Ovary (tissue), 10 donors: ENCODE measurements around the gene GAS5. TPM values are rescaled to one million over a fixed set of nuclear protein-coding genes. Genes with fewer than 3 reads are reported as not detected.
A peak's percentile ranks its signal among the peaks of the same experiment; 100 is the strongest.

Source experiments
- DNase-seq, 5 donors: peaks; one replicate each; pipeline ENCODE4 v3.0.0-alpha.2; 2019 to 2020
- H3K27ac ChIP-seq, 2 donors: fragments of 200-600 bp; one replicate each; pipeline versions ENCODE4 v1.5.1 to v1.8.0; 2019 to 2022
- H3K27me3 ChIP-seq: fragments of 200-600 bp; one replicate; pipeline ENCODE4 v1.8.0; 2022
- H3K36me3 ChIP-seq: fragments of 200-600 bp; sonication (generic); one replicate; pipeline ENCODE4 v1.5.1; 2019
- H3K4me1 ChIP-seq: one replicate; pipeline ENCODE4 v1.8.1; 2013; ENCODE audit warnings: mild to moderate bottlenecking, moderate library complexity; ENCODE audit not compliant: insufficient read depth
- H3K4me3 ChIP-seq: fragments of 200-600 bp; sonication (generic); one replicate; pipeline ENCODE4 v1.5.1; 2017
- H3K9me3 ChIP-seq, 2 donors: fragments of 200-600 bp in 1 of 2; sonication (generic) in 1 of 2; one replicate each; pipeline versions ENCODE4 v1.5.1 to v1.8.1; 2013 to 2019; ENCODE audit warnings: mild to moderate bottlenecking in 1 of 2, moderate library complexity in 1 of 2
- EP300 ChIP-seq: sonication (generic); formaldehyde crosslinking; IDR thresholded peaks from one replicate; pipeline ENCODE4 v1.6.1; 2017; ENCODE audit warnings: antibody characterized with exemption
- POLR2A ChIP-seq: fragments of 450-650 bp; IDR thresholded peaks from one replicate; pipeline ENCODE4 v1.6.1; 2017; ENCODE audit warnings: antibody characterized with exemption, mild to moderate bottlenecking, moderate library complexity
- WGBS, 3 donors: extraction: QIAGEN DNeasy Blood & Tissue Kit in 1 of 3; methylation state at CpG; one replicate each; pipeline versions ENCODE4 v1.1.5 to v1.1.7; 2013 to 2017; 5-methylcytosine and 5-hydroxymethylcytosine counted together
- intact Hi-C, 4 donors: fragments of 100-400 bp; cut with DNase I; formaldehyde crosslinking; loops; one replicate each; pipeline versions ENCODE4 v1.11.0 to v1.15.1; 2022 to 2023
- long read RNA-seq, 3 donors: library from polyadenylated mRNA in 2 of 3; unstranded in 2 of 3; transcript quantifications; one replicate each; pipeline ENCODE4 v2.0.0 and lab custom pipeline, GENCODE V29; 2021 to 2026
- polyA plus RNA-seq, 2 donors: library from polyadenylated mRNA; stranded (reverse); fragments of 200-250 nt in 1 of 2; fragments of 350-450 nt in 1 of 2; fragmentation: Illumina TruSeq in 1 of 2; extraction: RNeasy Lipid Tissue Mini Kit (QIAGEN cat#74804) in 1 of 2; gene quantifications; one replicate each; pipeline ENCODE4 v1.2.3, GENCODE V29; 2013 to 2014
- total RNA-seq, 7 donors: library from RNA; depleted of rRNA in 2 of 7; stranded (reverse); fragments of >200 nt in 2 of 7; fragmentation: NEBNext Ultra II Directional in 3 of 7; extraction: Animal tissue kit (Norgen Biotek cat#: 25700) in 3 of 7; gene quantifications; one replicate each; pipeline versions ENCODE4 v1.1.0 to v1.2.4, GENCODE V29; 2016 to 2023
- TF ChIP-seq, protein P1 (sequence below), 3 donors: fragments of 450-650 bp in 2 of 3; fragments of 200-600 bp in 1 of 3; IDR thresholded peaks; one replicate each; pipeline versions ENCODE4 v1.5.1 to v1.8.0; 2016 to 2022; ENCODE audit warnings: antibody characterized with exemption in 3 of 3, mild to moderate bottlenecking in 1 of 3
- donor health status: DM: no; HTN: no; CAD: no; lungs with moderate emphysema.
- donor health status: DM: no; HTN: no; CAD: no.
- donor health status: Bipolar disorder and iron deficiency.
- donor health status: DM: yes; HTN: yes; CAD: no.
- donor health status: DM: no; HTN: no; CAD: no.
- donor health status: DM: yes; HTN: yes; CAD: no.

GAS5 gene
- total RNA-seq (1,000 to 10,000 TPM in 6 of 7 donors, 100 to 1,000 TPM in 1; 958 to 2,885 (median 1,266) TPM), polyA plus RNA-seq (1,000 to 10,000 TPM in 1 of 2 donors, 100 to 1,000 TPM in 1; 802 to 2,293 TPM)
- long read RNA-seq, donor 1, transcript GAS5-216 (5 exons, 897 nt) = minor isoform, 9 of 515 reads
- long read RNA-seq, donor 1, transcript GAS5-203 (6 exons, 799 nt) = minor isoform, 5 of 515 reads
- long read RNA-seq, donor 1, transcript GAS5-221 (12 exons, 632 nt) = major isoform, 137 of 515 reads
- long read RNA-seq, donor 1, partial matches to known transcripts = 41 of 515 reads
- long read RNA-seq, donor 1, other reads (novel, unspliced or antisense) = 306 of 515 reads
- long read RNA-seq, donor 2, transcript GAS5-218 (11 exons, 565 nt) = minor isoform, 44 of 319 reads
- long read RNA-seq, donor 2, transcript GAS5-221 (12 exons, 632 nt) = major isoform, 81 of 319 reads
- long read RNA-seq, donor 2, transcript GAS5-207 (3 exons, 643 nt) = minor isoform, 6 of 319 reads
- long read RNA-seq, donor 2, partial matches to known transcripts = 94 of 319 reads
- long read RNA-seq, donor 2, other reads (novel, unspliced or antisense) = 83 of 319 reads
- long read RNA-seq, donor 3, transcript GAS5-221 (12 exons, 632 nt) = major isoform, 113 of 358 reads
- long read RNA-seq, donor 3, partial matches to known transcripts = 13 of 358 reads
- long read RNA-seq, donor 3, other reads (novel, unspliced or antisense) = 225 of 358 reads

DNA sequence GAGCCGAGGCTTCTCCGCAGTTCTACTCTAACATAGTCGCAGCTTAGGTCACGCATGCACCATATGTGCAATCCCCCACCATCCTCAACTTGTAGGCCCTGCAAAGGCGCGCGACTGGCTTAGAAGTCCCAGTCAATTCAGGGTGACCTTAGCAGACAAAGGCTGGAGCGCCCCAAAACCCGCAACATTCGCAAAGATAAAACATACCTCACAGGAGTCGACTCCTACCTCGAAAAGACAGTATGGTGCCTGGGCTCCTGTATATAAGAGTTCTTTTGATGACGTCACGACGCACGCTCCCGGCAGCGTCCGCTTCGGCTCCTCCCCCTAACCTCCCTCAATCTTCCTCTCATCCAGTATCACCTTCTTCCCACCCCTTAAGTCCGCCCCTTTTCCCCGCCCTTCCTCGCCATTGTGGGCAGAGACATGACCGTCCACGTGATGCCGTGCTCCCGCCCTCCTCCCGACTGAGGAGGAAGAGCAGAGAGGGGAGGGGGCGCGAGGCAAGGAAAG, at the start of gene GAS5:
GAS5 (minus strand) TSS at position 237 of the 513 bp plus-strand sequence.
- WGBS, 3 donors = 0 to 1% (median 1%) methylated on average over 28 to 30 of the region's 30 CpGs
- peaks cover 8% of the 10 kb centered on the region for H3K4me1 ChIP-seq
- no peaks in the 10 kb centered on the region for H3K9me3 ChIP-seq

DNA sequence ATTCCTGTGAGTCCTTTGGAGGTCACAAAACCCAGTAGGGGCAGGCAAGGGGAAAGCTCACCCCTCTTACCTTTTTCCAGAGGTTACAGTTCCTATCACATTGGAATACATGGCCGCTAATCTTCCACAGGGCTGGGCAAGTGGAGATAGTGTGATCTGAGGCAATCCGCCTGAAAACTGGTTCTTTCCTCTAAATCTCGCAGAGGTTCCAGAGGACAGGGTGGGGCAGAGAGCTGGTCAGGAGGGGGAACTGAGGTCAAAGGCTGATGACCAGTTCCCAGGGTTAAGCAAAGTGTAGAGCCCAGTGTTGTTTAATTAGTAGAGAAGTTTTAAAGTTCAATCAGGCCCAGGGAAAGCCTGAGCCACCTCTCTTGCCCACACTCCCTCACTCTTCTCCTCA, 49.4 kb upstream of the GAS5 start, which contains the start of gene SERPINC1:
SERPINC1 (minus strand) TSS at position 179 of the 400 bp plus-strand sequence; CDS start at position 111, 68 bp downstream.
- Histone ChIP-seq H3K9me3 (no peaks in the 10 kb centered on the region), H3K4me1 (no peaks in the 10 kb centered on the region), H3K36me3 (no peaks in the 10 kb centered on the region), H3K27ac (no peak within 1 kb of the TSS), H3K27me3 (no peaks in the 10 kb centered on the region), H3K4me3 (no peak within 1 kb of the TSS)
- no peak for TF ChIP-seq EP300
- TF ChIP-seq, protein P1, sequence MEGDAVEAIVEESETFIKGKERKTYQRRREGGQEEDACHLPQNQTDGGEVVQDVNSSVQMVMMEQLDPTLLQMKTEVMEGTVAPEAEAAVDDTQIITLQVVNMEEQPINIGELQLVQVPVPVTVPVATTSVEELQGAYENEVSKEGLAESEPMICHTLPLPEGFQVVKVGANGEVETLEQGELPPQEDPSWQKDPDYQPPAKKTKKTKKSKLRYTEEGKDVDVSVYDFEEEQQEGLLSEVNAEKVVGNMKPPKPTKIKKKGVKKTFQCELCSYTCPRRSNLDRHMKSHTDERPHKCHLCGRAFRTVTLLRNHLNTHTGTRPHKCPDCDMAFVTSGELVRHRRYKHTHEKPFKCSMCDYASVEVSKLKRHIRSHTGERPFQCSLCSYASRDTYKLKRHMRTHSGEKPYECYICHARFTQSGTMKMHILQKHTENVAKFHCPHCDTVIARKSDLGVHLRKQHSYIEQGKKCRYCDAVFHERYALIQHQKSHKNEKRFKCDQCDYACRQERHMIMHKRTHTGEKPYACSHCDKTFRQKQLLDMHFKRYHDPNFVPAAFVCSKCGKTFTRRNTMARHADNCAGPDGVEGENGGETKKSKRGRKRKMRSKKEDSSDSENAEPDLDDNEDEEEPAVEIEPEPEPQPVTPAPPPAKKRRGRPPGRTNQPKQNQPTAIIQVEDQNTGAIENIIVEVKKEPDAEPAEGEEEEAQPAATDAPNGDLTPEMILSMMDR (IDR thresholded peaks at IDR 0.05) = no peak
- no peak for TF ChIP-seq POLR2A
- DNase-seq = no peak
- 91 to 95% (median 93%) methylated on average over 3 of the region's 3 CpGs for WGBS, 3 donors
- intact Hi-C loops = no loop called here

More for the DNA sequence above, at the start of gene GAS5:
- H3K36me3 ChIP-seq = no peaks in the 10 kb centered on the region
- H3K27me3 ChIP-seq = no peaks in the 10 kb centered on the region
- TF ChIP-seq POLR2A (peak; percentile 92), EP300 (peak; percentile 35)
- TF ChIP-seq, protein P1 (IDR thresholded peaks at IDR 0.05) = peak in 1 of 3 donors; percentile 11
- intact Hi-C loops = loop anchor here in 1 of 4 donors (5.0 kb wide), 1 partner anchor 391 kb away; the partner anchor contains the start of gene PRDX6
- H3K4me3 ChIP-seq = peak within 1 kb of the TSS; percentile 98
- peak; percentile 99 to 100 (median 100) for DNase-seq
- peak within 1 kb of the TSS; percentile 93 to 97 for H3K27ac ChIP-seq

DNA sequence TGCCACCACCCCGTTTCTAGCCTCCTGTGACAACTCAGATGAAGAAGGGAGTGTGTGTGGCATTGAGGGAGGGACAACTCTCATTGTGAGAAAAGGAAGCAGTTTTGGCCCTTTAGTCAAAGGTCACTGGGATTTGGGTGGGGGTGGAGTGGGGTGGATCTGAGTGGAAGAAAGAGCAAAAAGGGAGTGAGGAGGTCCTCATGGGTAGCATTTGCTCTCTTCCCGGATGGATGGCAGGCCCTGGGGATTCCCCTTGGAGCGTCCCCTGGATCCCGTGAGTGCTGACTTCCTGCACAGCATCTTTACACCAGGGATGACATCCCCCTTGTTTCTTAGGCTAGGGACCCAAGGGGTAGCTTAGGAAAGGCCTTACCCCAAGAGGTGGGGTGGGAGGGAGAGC, 48.9 kb upstream of the GAS5 start:
- 80 to 91% (median 87%) methylated on average over 4 of the region's 4 CpGs for WGBS, 3 donors
- H3K36me3 ChIP-seq = no peaks in the 10 kb centered on the region
- H3K4me3 ChIP-seq = no peak overlapping the region
- no peaks in the 10 kb centered on the region for H3K4me1 ChIP-seq
- intact Hi-C loops = no loop called here
- no peaks in the 10 kb centered on the region for H3K9me3 ChIP-seq
- H3K27me3 ChIP-seq = no peaks in the 10 kb centered on the region
- H3K27ac ChIP-seq = no peak overlapping the region
- TF ChIP-seq EP300 (no peak), POLR2A (no peak)
- TF ChIP-seq, protein P1 (IDR thresholded peaks at IDR 0.05) = no peak
- no peak for DNase-seq

DNA sequence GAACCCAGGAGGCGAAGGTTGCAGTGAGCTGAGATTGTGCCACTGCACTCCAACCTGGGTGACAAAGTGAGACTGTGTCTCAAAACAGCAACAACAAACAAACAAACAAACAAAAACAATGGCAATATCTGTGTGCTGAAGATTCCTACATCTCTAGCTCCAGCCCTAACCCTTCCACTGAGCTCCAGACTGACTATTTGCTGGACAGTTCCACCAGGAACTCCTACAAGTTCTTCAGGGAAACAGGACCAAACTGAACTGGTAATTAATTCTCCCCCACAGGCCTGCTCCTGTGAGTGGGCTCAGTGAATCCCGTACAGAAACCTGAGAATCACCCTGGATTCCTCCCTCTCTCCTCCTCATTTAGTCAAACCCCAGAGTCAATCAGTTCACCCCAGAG, 47.8 kb upstream of the GAS5 start:
- Histone ChIP-seq H3K36me3 (no peaks in the 10 kb centered on the region), H3K4me1 (no peaks in the 10 kb centered on the region), H3K4me3 (no peak overlapping the region), H3K27me3 (no peaks in the 10 kb centered on the region), H3K27ac (no peak overlapping the region), H3K9me3 (no peaks in the 10 kb centered on the region)
- intact Hi-C loops = no loop called here
- 65 to 70% (median 67%) methylated on average over 2 of the region's 2 CpGs for WGBS, 3 donors
- TF ChIP-seq POLR2A = no peak
- TF ChIP-seq EP300 = no peak
- TF ChIP-seq, protein P1 (IDR thresholded peaks at IDR 0.05) = no peak
- DNase-seq = no peak
